WTC11 (cell line): ENCODE data around the gene ARID3C.

ENCODE experiments used
- ATF1 ChIP-seq: sonication (generic); formaldehyde crosslinking; IDR thresholded peaks from 2 replicates; pipeline ENCODE4 v1.8.1; 2023; ENCODE audit warnings: mild to moderate bottlenecking, moderate library complexity, missing genetic modification reagents
- ATF3 ChIP-seq: sonication (generic); formaldehyde crosslinking; conservative IDR thresholded peaks from 2 replicates; pipeline ENCODE4 v1.8.1; 2022; ENCODE audit warnings: mild to moderate bottlenecking, missing genetic modification reagents
- CTCF ChIP-seq: fragments of 200-600 bp; IDR thresholded peaks from 2 replicates; pipeline ENCODE4 v1.8.0; 2022; ENCODE audit warnings: antibody characterized with exemption
- E2F4 ChIP-seq: sonication (generic); formaldehyde crosslinking; IDR thresholded peaks from 2 replicates; pipeline ENCODE4 v1.8.1; 2022; ENCODE audit warnings: low read depth, mild to moderate bottlenecking, moderate library complexity, missing genetic modification reagents, borderline replicate concordance
- GRHL2 ChIP-seq: fragments of 250-450 bp; sonication (Bioruptor Pico); IDR thresholded peaks from 2 replicates; pipeline ENCODE4 v1.8.0; 2022; ENCODE audit warnings: mild to moderate bottlenecking, moderate library complexity; ENCODE audit not compliant: insufficient replicate concordance, severe bottlenecking
- MAX ChIP-seq: sonication (generic); formaldehyde crosslinking; IDR thresholded peaks from 2 replicates; pipeline ENCODE4 v1.8.0; 2022; ENCODE audit warnings: mild to moderate bottlenecking, missing genetic modification reagents
- MLX ChIP-seq: sonication (generic); formaldehyde crosslinking; IDR thresholded peaks from 2 replicates; pipeline ENCODE4 v1.8.1; 2023; ENCODE audit warnings: mild to moderate bottlenecking, missing genetic modification reagents, moderate library complexity
- SMAD3 ChIP-seq: sonication (generic); formaldehyde crosslinking; IDR thresholded peaks from 2 replicates; pipeline ENCODE4 v1.8.0; 2022; ENCODE audit warnings: missing genetic modification reagents, mild to moderate bottlenecking, borderline replicate concordance
- SMAD4 ChIP-seq: sonication (generic); formaldehyde crosslinking; IDR thresholded peaks from 2 replicates; pipeline ENCODE4 v1.8.0; 2022; ENCODE audit warnings: mild to moderate bottlenecking, missing genetic modification reagents
- STAT6 ChIP-seq: sonication (generic); formaldehyde crosslinking; conservative IDR thresholded peaks from 2 replicates; pipeline ENCODE4 v1.8.1; 2023; ENCODE audit warnings: mild to moderate bottlenecking, low read depth, missing genetic modification reagents, moderate library complexity
- TEAD1 ChIP-seq: sonication (generic); formaldehyde crosslinking; IDR thresholded peaks from 2 replicates; pipeline ENCODE4 v1.8.0; 2022; ENCODE audit warnings: mild to moderate bottlenecking, missing genetic modification reagents
- ZNF423 ChIP-seq: fragments of 250-450 bp; sonication (Bioruptor Pico); IDR thresholded peaks from 2 replicates; pipeline ENCODE4 v2.1.2; 2022; ENCODE audit warnings: mild to moderate bottlenecking, moderate library complexity

DNA sequence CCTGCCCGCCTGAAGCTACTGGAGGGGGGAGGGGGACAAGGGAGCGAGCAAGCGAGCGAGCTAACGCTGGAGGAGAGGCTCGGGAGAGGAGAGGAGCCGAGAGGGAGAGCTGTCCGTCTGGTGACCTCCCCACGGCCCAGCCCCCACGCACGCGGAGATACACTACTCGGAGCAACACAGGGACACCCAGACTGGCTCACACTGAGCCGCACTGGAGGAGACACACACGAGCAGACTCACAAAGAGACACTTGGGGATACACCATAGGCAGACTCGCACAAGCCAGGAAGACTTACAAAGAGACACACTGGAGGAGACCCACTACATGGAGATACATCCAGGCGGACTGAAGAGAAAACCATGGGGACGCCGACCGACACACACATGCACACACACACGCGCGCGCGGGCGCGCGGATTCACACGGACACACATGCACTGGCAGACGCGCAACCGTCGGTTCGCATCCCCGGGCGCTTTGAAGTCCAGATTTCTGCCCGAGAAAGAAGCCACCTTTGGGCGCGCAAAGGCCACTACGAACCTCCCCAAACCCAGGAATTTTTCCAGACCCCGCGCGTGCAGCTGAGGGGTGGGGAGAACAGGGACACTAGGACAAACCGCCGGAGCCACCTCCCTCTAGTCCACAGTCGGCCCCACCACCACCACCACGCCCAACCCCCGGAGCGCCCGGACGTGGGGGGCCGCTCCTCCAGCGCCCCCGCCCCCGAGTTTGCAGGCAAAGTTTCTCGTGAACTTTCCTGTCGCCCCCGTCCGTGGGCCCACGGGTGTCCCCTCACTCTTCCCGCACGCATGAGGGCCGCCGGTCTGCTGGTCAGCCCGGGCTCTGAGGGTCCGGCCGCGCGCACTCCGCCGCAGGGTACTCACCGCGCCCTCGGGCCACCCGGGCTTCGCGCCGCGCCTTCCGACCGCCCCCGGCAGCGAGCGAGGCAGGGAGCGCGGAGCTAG, 39.9 kb downstream of the ARID3C start:
- TF ChIP-seq MAX (CRISPR knock-in tag) (no peak), TEAD1 (CRISPR knock-in tag) (no peak), GRHL2 (CRISPR knock-in tag) (no peak), E2F4 (CRISPR knock-in tag) (no peak), SMAD4 (CRISPR knock-in tag) (no peak), SMAD3 (CRISPR knock-in tag) (no peak), CTCF (no peak), ATF1 (CRISPR knock-in tag) (no peak), MLX (CRISPR knock-in tag) (no peak), ZNF423 (CRISPR knock-in tag) (peak; percentile 22; the same call in 1 of the 2 replicates), ATF3 (no peak), STAT6 (CRISPR knock-in tag) (no peak)
